SK-N-DZ (cell line): ENCODE measurements around the gene NLGN2.
A peak's percentile ranks its signal among the peaks of the same experiment; 100 is the strongest.

Experiments used
- DNase-seq: peaks from one replicate; pipeline ENCODE4 v3.0.0-alpha.2; 2015; ENCODE audit warnings: low spot score

Gene NLGN2

DNA sequence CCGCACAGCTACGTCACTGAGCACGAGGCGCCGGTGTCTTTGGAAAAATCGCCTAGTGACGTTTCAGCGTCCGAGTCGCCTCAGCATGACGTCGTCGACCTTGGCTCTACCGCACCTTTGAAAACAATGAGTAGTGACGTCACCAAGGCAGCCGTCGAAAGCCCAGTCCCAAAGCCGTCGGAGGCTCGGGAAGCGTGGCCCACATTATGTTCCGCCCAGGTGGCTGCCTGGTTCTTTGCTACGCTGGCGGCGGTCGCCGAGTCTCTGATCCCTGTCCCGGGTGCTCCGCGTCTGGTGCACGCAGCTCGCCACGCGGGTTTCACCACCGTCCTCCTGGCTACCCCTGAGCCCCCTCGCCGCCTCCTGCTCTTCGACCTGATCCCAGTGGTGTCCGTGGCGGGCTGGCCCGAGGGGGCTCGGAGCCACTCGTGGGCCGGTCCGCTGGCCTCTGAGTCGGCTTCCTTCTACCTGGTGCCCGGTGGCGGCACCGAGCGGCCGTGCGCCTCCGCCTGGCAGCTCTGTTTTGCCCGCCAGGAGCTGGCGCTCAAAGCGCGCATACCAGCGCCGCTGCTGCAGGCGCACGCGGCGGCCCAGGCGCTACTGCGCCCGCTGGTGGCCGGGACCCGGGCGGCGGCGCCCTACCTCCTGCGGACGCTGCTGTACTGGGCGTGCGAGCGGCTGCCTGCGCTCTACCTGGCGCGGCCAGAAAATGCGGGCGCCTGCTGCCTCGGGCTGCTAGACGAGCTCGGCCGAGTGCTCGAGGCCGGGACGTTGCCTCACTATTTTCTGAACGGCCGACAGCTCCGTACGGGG, 29.1 kb downstream of the NLGN2 start:
- peak; percentile 80 for DNase-seq

DNA sequence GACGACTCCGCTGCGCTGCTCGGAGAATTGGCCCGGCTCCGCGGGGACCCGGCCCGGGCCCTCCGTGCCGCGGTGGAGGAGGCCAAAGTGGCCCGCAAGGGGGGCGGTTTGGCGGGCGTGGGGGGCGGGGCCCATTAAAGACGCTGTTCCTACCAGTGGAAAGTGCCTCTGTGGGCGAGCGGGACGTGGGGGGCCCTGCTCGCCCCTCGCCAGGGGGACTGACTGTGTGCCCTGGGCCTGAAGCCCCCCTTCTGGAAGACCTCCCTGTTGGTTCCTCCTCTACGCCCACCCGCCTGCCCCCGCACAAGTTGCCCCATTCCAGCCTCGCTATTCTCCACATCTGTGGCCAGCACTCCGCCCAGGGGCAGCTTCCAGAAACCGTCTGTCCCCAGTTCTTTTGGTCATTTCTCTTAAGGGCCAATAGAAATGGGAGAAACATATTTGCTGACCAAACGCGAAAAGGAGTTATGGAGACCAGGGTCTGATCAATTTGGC, 29.8 kb downstream of the NLGN2 start:
- no peak for DNase-seq

DNA sequence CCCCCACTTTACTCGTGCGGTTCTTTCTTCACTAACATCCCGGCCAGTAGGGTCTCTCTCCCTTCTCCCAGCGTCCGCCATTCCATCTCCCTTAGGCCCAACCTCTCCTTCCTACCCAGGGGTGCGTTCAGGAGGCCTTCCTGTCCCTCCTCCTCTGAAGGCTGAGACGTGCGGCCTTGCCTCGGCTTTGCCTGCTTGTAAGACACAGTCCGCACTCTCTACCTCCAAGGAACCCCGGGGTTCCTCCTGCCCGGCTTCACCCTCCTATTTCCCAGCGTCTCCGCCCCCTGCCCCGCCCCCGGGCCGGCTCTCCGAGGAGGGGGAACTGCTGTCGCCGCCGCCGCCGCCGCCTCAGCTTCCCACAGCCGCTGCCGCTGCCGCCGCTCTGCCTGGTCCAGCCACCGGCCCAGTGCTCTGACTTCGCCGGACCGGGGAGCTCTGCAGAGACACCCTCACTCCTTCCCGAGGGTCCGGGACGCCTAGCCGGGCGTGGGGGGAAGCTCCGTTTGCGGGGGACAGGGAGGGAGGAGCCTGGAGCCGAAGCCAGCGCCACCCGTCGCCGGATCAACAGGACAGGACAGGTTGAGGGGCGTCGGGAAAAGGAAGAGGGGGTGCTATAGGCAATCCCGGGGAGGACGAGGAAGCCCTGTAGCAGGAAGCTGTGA, 30.4 kb downstream of the NLGN2 start:
- peak; percentile 60 for DNase-seq

DNA sequence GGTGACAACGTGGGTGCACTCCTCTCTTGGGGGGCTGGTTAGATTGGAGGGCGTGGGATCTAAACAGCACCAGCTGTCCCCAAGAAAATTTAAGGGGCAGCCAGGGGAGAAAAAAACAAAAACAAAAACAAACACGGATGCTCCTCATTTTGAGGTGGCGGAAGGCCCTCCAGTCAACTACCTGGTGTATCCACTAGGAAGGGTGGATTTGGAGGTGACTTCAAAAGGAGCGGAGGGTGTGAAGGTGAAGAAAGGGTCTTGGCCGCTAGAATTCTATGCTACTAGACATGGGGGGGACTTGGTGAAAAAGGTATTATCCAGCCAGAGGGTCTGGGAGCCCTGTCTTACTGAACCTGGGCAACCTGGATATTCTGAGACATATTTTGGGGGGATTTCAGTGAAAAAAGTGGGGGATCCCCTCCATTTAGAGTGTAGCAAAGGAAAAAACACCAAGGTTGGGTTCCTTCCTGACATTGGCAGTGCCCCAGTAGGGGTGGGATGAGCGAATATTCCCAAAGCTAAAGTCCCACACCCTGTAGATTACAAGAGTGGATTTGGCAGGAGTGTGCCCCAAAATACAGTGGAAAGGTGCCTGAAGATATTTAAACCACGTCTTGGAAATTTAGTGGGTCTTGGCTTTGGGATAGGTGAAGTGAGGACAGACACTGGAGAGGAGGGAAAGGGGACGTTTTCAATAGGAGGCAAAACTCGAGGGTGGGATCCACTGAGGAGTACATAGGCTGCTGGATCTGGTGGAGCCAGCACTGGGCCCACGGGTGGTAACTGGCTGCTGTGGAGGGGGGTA, 31.2 kb downstream of the NLGN2 start:
- DNase-seq = no peak

DNA sequence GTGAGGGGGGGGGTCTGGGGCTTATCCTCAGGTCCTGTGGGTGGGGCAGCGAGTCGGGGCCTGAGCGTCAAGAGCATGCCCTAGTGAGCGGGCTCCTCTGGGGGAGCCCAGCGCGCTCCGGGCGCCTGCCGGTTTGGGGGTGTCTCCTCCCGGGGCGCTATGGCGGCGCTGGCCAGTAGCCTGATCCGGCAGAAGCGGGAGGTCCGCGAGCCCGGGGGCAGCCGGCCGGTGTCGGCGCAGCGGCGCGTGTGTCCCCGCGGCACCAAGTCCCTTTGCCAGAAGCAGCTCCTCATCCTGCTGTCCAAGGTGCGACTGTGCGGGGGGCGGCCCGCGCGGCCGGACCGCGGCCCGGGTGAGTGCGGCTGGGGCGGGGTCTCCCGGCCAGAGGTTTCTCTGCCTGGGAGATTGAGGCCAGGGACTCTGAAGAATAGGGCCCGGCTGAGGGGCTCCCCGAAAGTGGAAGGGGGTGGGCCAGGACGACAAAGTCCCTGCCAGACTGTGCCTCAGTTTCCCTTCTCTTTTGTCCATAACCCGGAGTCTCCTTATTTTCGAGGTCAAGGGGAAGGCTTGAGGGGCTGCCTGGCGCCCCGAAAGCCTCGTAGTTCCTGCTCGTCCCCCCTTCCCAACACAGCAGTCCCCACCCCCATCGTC, 31.9 kb downstream of the NLGN2 start, which contains the start of gene FGF11:
Gene FGF11, plus strand, starts transcription at position 51 of the 651 bp plus-strand sequence. Its CDS starts 109 bp downstream, at position 160.
- DNase-seq = no peak

DNA sequence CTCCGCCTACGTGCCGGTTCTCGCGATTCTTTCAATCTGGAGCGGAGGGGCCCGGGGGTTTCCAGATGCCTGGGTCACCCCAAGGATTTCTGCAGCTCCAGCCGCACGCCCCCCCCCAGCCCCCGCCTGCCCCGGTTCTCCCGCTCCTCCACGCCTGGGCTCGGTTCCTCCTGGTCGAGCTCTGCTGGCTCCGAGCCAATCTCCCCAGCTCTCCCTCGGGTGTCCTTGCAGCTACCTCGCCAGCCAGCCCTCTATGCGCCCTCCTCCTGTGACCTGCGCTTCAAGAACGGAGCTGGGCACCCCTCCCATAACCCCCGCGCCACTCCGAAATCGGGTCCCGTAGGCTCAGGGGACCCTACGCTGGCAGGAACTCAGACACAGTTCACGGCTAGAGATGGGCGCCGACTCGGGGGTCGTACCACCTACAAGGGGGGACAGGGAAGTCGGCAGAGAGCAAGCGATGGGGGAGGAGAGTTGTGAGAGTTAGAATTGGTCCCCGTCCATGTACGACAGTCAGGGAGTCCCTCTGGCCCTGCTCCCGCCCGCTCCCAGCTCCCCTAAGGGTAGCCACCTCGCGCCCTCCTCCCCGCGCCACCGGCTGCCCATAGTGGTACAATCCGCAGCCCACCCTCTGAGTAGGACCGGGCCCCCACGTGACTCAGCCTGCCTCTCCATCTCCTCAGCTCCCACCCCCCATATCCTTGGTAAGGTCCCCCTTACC, 32.6 kb downstream of the NLGN2 start:
- peak; percentile 81 for DNase-seq

DNA sequence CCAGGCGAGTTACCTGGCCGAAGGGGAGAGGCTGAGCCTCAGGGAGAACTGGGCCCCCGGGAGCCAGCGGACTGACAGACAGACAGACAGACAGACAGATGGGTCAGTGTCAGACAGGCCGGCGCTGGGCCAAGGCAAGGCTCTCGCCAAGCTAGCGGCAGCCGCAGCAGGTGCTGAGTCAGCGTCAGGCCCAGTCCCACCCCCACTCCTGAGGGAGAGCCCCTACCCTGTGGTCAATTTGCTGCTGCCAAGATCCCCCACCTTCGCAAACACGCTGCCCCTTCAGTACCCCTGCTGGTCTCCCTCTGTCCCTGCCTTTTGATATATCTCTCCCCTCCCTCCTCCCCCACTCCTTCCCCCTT, 33.2 kb downstream of the NLGN2 start:
- peak; percentile 49 for DNase-seq

DNA sequence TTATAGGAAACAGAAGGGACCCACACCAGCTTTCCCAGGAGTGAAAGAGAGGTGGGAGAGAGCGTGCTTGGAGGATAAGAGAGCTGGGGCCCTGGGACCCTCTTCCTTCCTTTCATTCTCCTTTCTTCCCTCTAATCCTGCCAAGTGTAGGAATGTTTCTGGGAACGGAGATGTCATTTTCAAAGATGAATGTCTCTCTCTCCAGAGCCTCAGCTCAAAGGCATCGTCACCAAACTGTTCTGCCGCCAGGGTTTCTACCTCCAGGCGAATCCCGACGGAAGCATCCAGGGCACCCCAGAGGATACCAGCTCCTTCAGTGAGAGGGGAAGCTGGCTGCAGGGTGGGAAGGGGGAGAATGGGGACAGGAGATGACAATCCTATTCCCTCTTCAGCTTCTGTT, 33.6 kb downstream of the NLGN2 start:
- DNase-seq = no peak

DNA sequence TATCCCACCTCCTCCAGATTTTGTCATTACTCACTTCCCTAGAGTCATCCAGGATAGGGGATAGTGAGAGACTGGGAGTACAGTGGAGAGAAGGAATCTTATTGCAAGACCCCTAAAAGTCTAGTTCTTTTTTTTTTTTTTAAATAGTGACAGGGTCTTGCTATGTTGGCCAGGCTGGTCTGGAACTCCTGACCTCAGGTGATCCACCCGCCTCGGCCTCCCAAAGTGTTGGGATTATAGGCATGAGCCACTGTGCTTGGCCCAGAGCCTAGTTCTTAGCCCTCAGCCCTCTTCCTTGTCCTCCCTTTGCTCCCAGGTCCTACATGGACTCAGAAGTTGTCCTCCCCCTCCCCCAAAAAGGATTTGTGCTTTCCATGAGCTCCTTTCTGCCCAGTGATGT, 34.5 kb downstream of the NLGN2 start:
- no peak for DNase-seq

DNA sequence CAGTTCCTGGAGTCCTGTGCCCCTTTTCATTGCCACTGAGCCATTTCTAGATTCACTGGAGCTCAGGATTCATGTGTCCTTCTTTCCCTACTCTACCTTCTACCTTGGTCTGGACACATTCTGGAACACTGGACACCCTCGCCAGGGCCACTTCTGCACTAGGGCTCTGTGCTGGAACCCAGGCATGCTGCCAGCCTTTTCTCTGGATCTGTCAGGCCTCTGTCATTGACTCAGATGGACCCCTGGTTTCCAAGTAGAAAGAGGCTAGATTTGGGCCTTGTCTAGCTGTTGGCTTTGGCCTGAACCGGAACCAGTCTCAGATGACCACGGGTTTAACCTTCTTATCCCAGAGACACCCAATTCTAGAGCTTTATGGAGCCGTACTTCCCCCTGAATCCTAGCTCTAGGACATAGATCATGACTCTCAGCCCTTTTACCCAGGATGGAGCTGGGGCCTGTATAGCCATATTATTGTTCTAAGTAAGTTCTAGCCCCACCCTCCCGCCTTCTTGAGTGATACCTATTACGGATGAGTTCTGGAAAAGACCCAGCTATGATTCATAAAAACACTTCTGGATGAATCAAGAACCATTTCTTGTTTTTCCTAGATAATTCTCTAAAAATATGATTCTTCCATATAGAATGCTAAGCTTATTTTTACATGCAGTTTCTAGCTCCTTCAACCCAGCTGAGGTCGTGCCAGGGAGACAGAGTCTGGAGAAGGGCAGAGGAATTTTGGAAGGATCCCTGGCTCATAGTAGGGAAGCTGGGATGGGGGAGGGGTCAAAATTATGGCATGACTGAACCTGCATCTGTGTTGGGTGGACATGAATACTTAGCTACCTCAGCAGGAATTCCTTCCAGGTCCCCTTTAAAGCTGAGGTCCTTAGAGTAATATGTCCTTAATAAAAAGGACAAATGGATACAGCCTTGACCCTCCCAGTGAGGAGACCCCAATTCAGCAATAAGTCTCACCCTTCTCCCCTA, 36.1 kb downstream of the NLGN2 start:
- DNase-seq = no peak

DNA sequence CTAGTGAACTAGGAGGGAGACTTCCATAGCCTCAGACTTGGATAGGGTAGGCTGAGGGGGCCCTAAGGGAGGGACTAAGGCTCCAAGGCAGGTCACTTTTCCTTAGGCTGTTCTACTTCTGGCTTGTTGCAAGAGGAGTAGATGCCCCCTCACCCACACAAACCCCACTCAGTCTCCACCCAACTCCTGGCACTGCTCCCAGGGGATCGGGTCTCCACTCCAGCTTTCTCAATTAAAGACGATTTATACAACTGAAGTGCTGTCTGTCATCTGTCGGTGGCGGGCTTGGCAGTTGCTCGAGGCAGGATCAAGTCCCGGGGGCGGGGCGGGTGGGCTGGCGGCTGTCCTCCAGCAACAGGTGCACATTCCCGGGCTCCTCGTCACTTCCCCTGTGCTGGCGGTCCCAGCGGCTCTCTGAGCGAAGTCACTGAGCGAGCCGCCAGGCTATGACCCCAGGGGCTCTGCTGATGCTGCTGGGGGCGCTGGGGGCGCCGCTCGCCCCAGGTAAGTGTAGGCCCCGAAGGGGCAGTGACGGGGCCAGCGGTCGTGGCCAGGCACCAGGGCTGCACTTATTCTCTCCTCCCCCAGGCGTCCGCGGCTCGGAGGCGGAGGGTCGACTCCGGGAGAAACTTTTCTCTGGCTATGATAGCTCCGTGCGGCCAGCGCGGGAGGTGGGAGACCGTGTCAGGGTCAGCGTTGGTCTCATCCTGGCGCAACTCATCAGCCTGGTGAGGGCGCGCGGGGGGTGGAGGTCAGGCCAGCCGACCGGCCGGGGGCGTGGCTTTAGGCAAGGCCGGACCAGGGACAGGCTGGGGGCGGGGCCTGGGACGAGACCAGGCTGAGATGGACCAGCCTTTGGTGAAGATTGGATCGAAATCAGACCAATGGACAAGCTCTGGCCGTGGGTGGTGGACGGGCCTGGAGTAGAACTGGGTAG, 37.3 kb downstream of the NLGN2 start, which contains the start of gene CHRNB1:
Gene CHRNB1, plus strand, starts transcription at position 380 of the 937 bp plus-strand sequence. Its CDS starts 67 bp downstream, at position 447.
- peak; percentile 58 for DNase-seq

DNA sequence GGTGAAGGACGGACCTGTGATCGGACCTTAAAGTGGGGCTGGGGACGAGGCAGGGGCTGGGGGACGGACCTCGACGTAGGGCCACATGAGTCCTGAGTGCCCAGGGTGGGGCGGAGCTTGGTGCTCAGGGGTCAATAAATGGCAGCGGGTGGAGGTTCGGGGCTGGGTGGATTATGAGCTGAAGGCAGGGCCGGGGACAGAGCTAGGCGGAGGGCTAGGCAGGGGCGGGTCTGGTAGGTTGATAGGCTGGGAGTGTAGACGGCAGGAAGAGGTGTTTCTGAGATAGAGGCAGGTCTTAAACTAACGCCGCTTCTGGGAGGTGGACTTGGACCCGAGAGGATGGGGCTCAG, 37.9 kb downstream of the NLGN2 start:
- DNase-seq = no peak

DNA sequence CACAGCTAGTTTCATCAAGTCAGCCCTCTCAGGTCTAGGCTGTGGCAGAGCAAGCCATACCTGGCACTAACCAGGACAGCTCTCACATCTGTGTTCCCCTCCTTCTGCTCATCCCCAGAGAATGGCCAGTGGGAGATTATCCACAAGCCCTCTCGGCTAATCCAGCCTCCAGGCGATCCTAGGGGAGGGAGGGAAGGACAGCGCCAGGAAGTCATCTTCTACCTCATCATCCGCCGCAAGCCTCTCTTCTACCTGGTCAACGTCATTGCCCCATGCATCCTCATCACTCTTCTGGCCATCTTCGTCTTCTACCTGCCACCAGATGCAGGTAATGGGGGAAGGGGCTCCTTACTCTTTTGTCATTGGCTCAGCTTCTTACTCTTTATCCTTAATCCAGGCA, 40.8 kb downstream of the NLGN2 start:
- DNase-seq = no peak

DNA sequence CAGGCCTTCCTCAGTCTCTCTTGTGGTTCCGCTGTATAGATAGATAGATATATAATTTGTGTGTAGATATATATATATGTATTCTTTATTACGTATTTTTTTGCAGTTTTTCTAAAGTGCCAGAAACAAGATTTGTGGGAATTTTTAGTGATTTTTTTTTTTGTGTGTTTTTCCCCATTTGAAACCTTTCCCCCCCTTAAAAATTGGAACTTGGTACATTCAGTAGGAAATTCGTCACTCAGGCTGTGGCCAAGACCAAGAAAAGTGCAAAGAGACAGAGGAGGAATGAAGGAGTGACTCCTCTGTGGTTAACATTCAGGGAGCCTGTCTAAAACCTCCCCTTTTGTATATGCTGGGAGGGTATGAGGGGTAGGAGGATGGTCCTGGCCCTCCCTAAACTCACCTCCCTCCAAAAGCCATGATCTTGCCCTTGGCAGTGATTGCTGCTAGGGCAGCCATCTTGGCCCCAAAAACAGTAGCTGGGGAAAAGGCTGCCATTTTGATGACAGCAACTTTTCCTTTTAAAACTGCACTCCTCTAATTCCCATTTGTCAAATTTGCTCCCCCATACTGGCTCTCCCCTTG, 52.4 kb downstream of the NLGN2 start:
- no peak for DNase-seq

DNA sequence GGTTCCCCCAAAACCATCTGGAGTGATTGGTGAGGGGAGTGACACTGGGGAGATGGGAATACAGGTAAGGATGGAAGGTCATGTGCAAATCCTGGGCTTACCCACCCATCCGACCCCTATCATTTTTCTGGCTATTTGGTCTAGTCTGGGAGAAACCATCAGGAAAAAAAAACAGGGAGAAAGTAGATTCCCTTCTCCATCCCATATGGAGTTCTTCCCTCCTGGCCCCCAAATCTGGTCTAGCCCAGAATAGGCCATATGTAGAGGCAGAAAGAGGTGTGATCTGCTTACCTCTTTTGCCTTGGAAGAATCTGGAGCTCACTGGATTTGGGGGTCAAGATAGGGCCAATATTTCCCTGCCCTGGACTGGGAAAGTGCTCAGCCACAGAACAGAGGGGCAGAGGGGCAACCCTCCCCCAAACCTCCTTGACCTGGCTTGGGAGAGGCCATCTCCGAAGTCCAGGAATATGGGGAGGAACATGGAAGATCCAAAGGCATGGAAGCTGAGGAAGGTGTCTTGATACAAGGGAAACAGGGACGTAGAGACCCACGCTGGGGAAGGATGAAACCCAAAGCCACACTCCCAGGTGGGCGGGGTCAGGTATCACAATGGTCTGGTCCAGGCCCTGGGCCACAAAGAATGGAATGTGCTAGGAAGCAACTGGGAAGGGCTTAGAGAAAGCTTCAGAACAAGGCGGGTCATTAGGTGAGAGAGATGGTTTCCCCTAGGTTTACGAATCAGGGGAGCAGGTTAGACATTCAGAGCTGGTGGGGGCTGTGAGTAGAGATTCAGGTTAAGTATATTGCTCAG, 53.4 kb downstream of the NLGN2 start:
- no peak for DNase-seq

DNA sequence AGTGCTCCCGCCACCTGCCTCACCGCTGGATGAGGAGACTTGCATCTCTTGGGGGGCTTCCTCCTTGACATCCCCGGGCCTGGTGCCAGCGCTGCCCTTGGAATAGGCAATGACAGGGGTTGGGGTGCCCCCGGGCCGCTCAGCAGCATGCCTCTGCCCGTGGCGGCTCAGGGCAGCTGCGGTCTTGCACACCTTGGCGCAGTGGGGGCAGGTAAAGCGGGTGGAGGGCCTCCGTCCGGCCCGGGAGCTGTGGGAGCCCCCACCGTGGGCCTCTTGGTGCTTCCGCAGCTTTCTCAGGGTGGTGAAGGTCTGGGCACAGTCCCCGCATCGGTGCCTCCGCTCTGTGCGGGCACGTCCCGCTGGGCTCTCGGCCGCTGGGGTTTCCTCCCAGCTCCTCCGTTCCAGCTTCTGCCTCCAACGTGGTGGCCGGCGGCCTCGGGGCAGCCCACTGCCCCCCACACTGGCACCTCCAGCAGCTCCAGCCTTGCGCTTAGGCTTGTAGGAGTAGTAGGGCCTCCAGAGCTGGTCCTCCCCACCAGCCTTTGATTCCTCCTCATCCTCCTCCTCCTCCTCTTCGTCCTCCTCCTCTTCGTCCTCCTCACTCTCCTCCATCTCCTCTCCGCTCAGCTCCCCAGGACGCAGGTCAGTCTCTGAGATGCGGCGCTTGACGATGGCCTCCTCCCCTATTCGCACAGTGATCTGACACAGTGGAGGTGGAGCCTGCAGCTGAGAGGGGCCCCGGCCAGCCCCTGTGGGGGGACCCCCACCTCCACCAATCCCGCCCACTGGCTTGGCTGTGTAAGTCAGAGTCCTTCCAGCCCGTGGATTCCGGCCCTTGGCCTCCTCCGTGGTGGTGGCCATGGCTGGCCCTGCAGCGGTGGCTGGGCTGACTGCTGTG, 55.1 kb downstream of the NLGN2 start:
- no peak for DNase-seq
